Epithelial cell of proximal tubule (primary cell): Measurements from ENCODE around the gene KCTD8. TPM values are rescaled to one million over a fixed set of nuclear protein-coding genes. Genes with fewer than 3 reads are reported as not detected.

Experiments
- DNase-seq: peaks from one replicate; pipeline ENCODE4 v3.0.0-alpha.2; 2011; ENCODE audit warnings: low read depth
- H3K4me3 ChIP-seq: 2 replicates; pipeline ENCODE4 v1.5.1; 2011; ENCODE audit warnings: low read depth, mild to moderate bottlenecking, low read length
- CTCF ChIP-seq: conservative IDR thresholded peaks from 2 replicates; pipeline ENCODE4 v1.5.1; 2012; ENCODE audit warnings: low read depth, mild to moderate bottlenecking, low read length
- total RNA-seq: library from RNA; depleted of rRNA; stranded (reverse); fragments of >200 nt; gene quantifications from 2 replicates; pipeline ENCODE4 v1.2.3, GENCODE V29; 2015

KCTD8 gene
- total RNA-seq: not detected in 2 replicates

GRCh38 chr4:44448521-44449461 is at the start of gene KCTD8:
TSS of gene KCTD8 (minus strand) at chr4:44448809.
- no peak for DNase-seq
- H3K4me3 ChIP-seq: peak within 1 kb of the TSS; percentile 55
- TF ChIP-seq CTCF: peak; percentile 67

DNA sequence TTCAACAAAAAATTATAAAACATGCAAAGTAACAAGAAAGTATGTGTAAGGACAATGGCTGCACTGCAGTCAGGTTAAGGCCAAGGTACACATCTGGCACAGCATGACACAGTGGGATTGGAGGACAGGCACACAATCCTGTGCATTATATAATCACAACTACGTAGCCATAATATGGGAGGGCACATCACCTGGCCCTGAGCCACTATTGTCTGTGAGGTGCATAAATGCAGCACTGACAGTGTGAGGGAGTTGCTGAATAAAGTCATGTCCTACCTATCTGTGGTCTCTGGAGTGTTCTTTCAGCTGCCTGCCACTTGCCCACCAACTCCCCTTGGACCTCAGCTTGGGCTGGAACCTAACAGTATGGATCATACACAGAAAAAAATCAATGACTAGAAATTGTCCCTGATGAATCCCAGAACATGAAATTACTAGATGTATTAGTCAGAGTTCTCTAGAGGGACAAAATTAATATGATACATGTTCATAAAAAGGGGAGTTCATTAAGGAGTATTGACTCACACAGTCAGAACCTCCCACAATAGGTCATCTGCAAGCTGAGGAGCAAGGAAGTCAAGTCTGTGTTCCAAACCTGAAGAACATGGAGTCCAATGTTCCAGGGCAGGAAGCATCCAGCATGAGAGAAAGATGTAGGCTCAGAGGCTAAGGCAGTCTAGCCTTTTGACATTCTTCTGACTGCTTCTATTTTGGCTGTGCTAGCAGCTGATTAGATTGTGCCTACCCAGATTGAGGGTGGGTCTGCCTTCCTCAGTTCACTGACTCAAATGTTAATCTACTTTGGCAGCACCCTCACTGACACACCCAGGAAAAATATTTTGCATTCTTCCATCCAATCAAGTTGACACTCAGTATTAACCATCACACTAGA is 46.4 kb upstream of the KCTD8 start:
- H3K4me3 ChIP-seq: no peak overlapping the region
- no peak for TF ChIP-seq CTCF
- no peak for DNase-seq

DNA sequence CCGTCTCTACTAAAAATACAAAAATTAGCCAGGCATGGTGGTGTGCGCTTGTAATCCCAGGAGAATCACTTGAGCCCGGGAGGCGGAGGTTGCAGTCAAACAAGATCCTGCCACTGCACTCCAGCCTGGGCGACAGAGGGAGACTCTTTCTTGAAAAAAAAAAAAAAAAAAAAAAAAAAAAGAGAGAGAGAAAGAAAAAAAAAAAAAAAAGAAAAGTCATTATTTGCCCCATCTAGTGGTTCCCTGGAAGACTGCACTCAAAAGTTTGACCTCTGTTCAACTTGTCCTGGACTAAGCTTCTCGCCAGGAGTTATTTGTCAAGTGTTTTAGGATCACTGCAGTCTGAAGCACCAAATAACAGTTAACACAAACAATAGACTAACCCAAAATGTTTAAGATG is 45.3 kb upstream of the KCTD8 start:
- TF ChIP-seq CTCF: peak; percentile 58
- no peak for DNase-seq
- no peak overlapping the region for H3K4me3 ChIP-seq

DNA sequence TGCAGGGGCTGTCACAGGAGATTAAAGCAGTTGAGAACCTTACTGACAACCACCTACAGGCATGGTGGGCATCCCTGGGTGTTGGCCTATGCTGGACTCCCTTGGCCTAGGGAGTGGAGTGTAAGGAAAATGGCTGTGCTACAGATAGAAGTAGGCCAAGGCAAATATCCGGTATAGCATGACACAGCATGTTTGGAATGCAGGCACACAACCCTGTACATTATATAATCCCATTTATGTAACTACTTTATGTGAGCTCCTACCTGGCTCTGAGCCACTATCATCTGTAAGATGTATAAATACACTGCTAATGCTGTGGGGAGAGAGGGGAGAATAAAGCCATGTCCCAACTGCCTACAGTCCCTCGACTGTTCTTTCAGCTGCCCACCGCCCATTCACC is 38.7 kb upstream of the KCTD8 start:
- H3K4me3 ChIP-seq: no peak overlapping the region
- TF ChIP-seq CTCF: no peak
- DNase-seq: no peak

- DNase-seq: no peak
- H3K4me3 ChIP-seq: no peak overlapping the region
- TF ChIP-seq CTCF: no peak
These were observed 31.1 kb upstream of the KCTD8 start for GRCh38 chr4:44479731-44480130.

DNA sequence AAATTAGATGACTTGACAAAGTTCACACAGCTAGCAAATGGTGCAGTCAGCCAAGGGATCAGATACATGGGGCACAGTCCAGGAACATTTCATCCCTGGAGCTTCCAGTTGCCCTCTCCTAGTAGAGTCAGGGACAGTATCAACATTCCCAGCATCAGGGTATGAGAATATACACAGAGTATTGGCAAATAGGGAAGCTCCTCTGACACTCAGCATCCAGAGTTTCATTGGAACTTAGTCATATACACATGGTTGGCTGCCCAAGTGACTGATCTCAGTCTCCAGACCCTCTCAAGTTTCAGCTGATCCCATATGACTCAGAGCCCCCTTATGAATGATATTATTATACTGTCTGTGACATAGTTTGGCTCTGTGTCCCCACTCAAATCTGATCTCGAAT is 13.7 kb upstream of the KCTD8 start:
- H3K4me3 ChIP-seq: no peak overlapping the region
- TF ChIP-seq CTCF: no peak
- no peak for DNase-seq
